Activated CD8-positive, alpha-beta memory T cell treated with anti-CD3 and anti-CD28 coated beads, Interleukin-2, amount 50 U/mL, for 1 hour (primary cell): ENCODE measurements around the gene SLPI.

ENCODE experiments used
- DNase-seq: peaks from one replicate; pipeline ENCODE4 v3.0.0-alpha.2; 2020; ENCODE audit errors: extremely low read depth

The SLPI gene

GRCh38 chr20:45254383-45255262, at the start of gene SLPI:
SLPI (minus strand) TSS chr20:45254564; CDS start chr20:45254543, 21 bp downstream.
- DNase-seq: no peak

- DNase-seq: no peak
These were observed 49.5 kb upstream of the SLPI start for GRCh38 chr20:45303586-45304463.

- no peak for DNase-seq
These were observed 47.5 kb upstream of the SLPI start for GRCh38 chr20:45301824-45302271.

GRCh38 chr20:45300961-45301360, 46.6 kb upstream of the SLPI start:
- no peak for DNase-seq

- no peak for DNase-seq
These were observed 45.4 kb upstream of the SLPI start for GRCh38 chr20:45299786-45300185.

GRCh38 chr20:45297786-45298497, 43.6 kb upstream of the SLPI start:
- DNase-seq: no peak

- no peak for DNase-seq
These were observed 40.3 kb upstream of the SLPI start for GRCh38 chr20:45294659-45295058.

- no peak for DNase-seq
These were observed 39.6 kb upstream of the SLPI start for GRCh38 chr20:45294003-45294368.

- peak; percentile 30 for DNase-seq
These were observed 39.0 kb upstream of the SLPI start for GRCh38 chr20:45293041-45294002.

- DNase-seq: no peak
These were observed 38.0 kb upstream of the SLPI start for GRCh38 chr20:45292343-45292742.

- DNase-seq: no peak
These were observed 37.2 kb upstream of the SLPI start for GRCh38 chr20:45291526-45291925.

GRCh38 chr20:45290677-45291355, 36.5 kb upstream of the SLPI start:
- no peak for DNase-seq

GRCh38 chr20:45289942-45290676, 35.7 kb upstream of the SLPI start:
- no peak for DNase-seq

- no peak for DNase-seq
These were observed 34.5 kb upstream of the SLPI start for GRCh38 chr20:45288860-45289259.

GRCh38 chr20:45288376-45288775, 34.0 kb upstream of the SLPI start:
- no peak for DNase-seq

GRCh38 chr20:45283551-45284057, 29.2 kb upstream of the SLPI start:
- no peak for DNase-seq

GRCh38 chr20:45282700-45283550, 28.6 kb upstream of the SLPI start:
- DNase-seq: no peak

- DNase-seq: no peak
These were observed 25.6 kb upstream of the SLPI start for GRCh38 chr20:45279992-45280391.
